DOHH2 (cell line): ENCODE measurements around the gene HKDC1.

Experiments used
- H3F3A ChIP-seq: fragments of 200-600 bp; sonication (generic), shearing (Covaris generic); 2 replicates; pipeline ENCODE4 v1.6.0; 2016; ENCODE audit warnings: antibody characterized with exemption, mild to moderate bottlenecking; ENCODE audit not compliant: control insufficient read depth, insufficient read depth
- H3K27ac ChIP-seq: fragments of 200-600 bp; sonication (generic); 2 replicates; pipeline ENCODE4 v1.5.1; 2014; ENCODE audit warnings: low read depth, mild to moderate bottlenecking, low read length, moderate library complexity
- H3K27me3 ChIP-seq: fragments of 200-600 bp; sonication (generic); 2 replicates; pipeline ENCODE4 v1.6.1; 2014; ENCODE audit warnings: mild to moderate bottlenecking, low read length, mixed read lengths; ENCODE audit not compliant: control insufficient read depth
- H3K36me3 ChIP-seq: fragments of 200-600 bp; sonication (generic); 2 replicates; pipeline ENCODE4 v1.6.1; 2014; ENCODE audit warnings: mild to moderate bottlenecking, low read length, moderate library complexity, mixed read lengths; ENCODE audit not compliant: control insufficient read depth
- H3K4me1 ChIP-seq: fragments of 200-600 bp; sonication (generic); 2 replicates; pipeline ENCODE4 v1.6.1; 2014; ENCODE audit warnings: mild to moderate bottlenecking, low read length, mixed read lengths; ENCODE audit not compliant: control insufficient read depth
- H3K4me2 ChIP-seq: fragments of 200-600 bp; sonication (generic); 2 replicates; pipeline ENCODE4 v1.6.0; 2014; ENCODE audit warnings: mild to moderate bottlenecking, low read length, moderate library complexity
- H3K4me3 ChIP-seq: fragments of 200-600 bp; sonication (generic); 2 replicates; pipeline ENCODE4 v1.5.1; 2014; ENCODE audit warnings: mild to moderate bottlenecking, low read length, mixed read lengths
- H3K79me2 ChIP-seq: fragments of 200-600 bp; sonication (generic); 2 replicates; pipeline ENCODE4 v1.6.1; 2014; ENCODE audit warnings: mild to moderate bottlenecking, low read length, mixed read lengths; ENCODE audit not compliant: control insufficient read depth
- H3K9me2 ChIP-seq: fragments of 200-600 bp; sonication (generic); replicated peaks from 2 replicates; pipeline ENCODE4 v1.6.1; 2014; ENCODE audit warnings: mild to moderate bottlenecking, low read length, mixed read lengths; ENCODE audit not compliant: control insufficient read depth
- H3K9me3 ChIP-seq: fragments of 200-600 bp; sonication (generic); 2 replicates; pipeline ENCODE4 v1.6.1; 2014; ENCODE audit warnings: antibody characterized with exemption, low read length, mixed read lengths; ENCODE audit not compliant: control insufficient read depth, insufficient read depth
- H4K20me1 ChIP-seq: fragments of 200-600 bp; sonication (generic); 2 replicates; pipeline ENCODE4 v1.6.0; 2014; ENCODE audit warnings: low read depth, mild to moderate bottlenecking, antibody characterized with exemption, low read length, moderate library complexity; ENCODE audit not compliant: control insufficient read depth, insufficient read depth
- CTCF ChIP-seq: fragments of 200-600 bp; sonication (generic); IDR thresholded peaks from one replicate; pipeline ENCODE4 v1.5.1; 2014; ENCODE audit warnings: antibody characterized with exemption, mild to moderate bottlenecking, low read depth, low read length; ENCODE audit not compliant: poor library complexity, severe bottlenecking
- EZH2phosphoT487 ChIP-seq: fragments of 200-600 bp; sonication (generic); IDR thresholded peaks from 2 replicates; pipeline ENCODE4 v1.6.1; 2017; ENCODE audit warnings: borderline replicate concordance, mild to moderate bottlenecking, antibody characterized with exemption, low read length, moderate library complexity, mixed read lengths

The HKDC1 gene

GRCh38 chr10:69239816-69240434, 19.8 kb downstream of the HKDC1 start:
- H3K9me3 ChIP-seq, result no peaks in the 10 kb centered on the region
- no peaks in the 10 kb centered on the region for H3K79me2 ChIP-seq
- H3F3A ChIP-seq, result no peaks in the 10 kb centered on the region
- H3K4me1 ChIP-seq, result no peaks in the 10 kb centered on the region
- H3K36me3 ChIP-seq, result no peaks in the 10 kb centered on the region
- TF ChIP-seq EZH2phosphoT487, result no peak
- no peak for TF ChIP-seq CTCF
- H3K27me3 ChIP-seq, result no peaks in the 10 kb centered on the region
- no peak overlapping the region for H3K27ac ChIP-seq
- no peak overlapping the region for H3K4me2 ChIP-seq
- no peaks in the 10 kb centered on the region for H4K20me1 ChIP-seq
- H3K4me3 ChIP-seq, result no peak overlapping the region
- no peaks in the 10 kb centered on the region for H3K9me2 ChIP-seq

GRCh38 chr10:69240455-69240854, 20.3 kb downstream of the HKDC1 start:
- Histone ChIP-seq H3F3A (no peaks in the 10 kb centered on the region), H3K9me2 (no peaks in the 10 kb centered on the region), H3K27ac (no peak overlapping the region), H3K4me1 (no peaks in the 10 kb centered on the region), H3K4me3 (no peak overlapping the region), H3K36me3 (no peaks in the 10 kb centered on the region), H3K27me3 (no peaks in the 10 kb centered on the region), H3K9me3 (no peaks in the 10 kb centered on the region), H4K20me1 (no peaks in the 10 kb centered on the region), H3K4me2 (no peak overlapping the region), H3K79me2 (no peaks in the 10 kb centered on the region)
- TF ChIP-seq EZH2phosphoT487, result no peak
- TF ChIP-seq CTCF, result no peak

DNA sequence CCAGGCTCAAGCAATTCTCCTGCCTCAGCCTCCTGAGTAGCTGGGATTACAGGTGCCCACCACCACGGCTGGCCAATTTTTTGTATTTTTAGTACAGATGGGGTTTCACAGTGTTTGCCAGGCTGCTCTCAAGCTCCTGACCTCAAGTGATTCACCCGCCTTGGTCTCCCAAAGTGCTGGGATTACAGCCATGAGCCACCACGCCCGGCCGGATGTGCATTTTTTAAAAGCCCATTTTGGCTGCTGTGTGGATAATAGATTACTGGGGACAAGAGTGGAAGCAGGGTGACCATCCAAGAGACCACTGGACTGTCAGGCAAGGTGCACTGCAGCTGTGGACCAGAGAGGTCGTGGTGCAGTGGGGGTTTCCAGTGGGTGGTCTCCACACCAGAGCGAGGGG, 21.4 kb downstream of the HKDC1 start:
- Histone ChIP-seq H3K27me3 (no peaks in the 10 kb centered on the region), H3K36me3 (no peaks in the 10 kb centered on the region), H3K27ac (no peak overlapping the region), H3K9me3 (no peaks in the 10 kb centered on the region), H4K20me1 (no peaks in the 10 kb centered on the region), H3K4me2 (no peak overlapping the region), H3K4me1 (no peaks in the 10 kb centered on the region), H3K9me2 (no peaks in the 10 kb centered on the region), H3K4me3 (no peak overlapping the region), H3K79me2 (no peaks in the 10 kb centered on the region), H3F3A (no peaks in the 10 kb centered on the region)
- TF ChIP-seq CTCF (no peak), EZH2phosphoT487 (no peak)
